CD14-positive monocyte (primary cell): ENCODE data around the gene MYH7. TPM values are rescaled to one million over a fixed set of nuclear protein-coding genes. Genes with fewer than 3 reads are reported as not detected.

Experiments
- DNase-seq, 3 donors: peaks; one replicate each; pipeline ENCODE4 v3.0.0-alpha.2; 2011 to 2022
- H2AFZ ChIP-seq: 2 replicates; pipeline ENCODE4 v1.6.0; 2012; ENCODE audit warnings: mild to moderate bottlenecking, low read depth, low read length, inconsistent platforms; ENCODE audit not compliant: insufficient read depth, poor library complexity, severe bottlenecking
- H3K27ac ChIP-seq, 2 donors: 1 replicate in 1 of 2; 2 replicates in 1 of 2; pipeline ENCODE4 v1.5.1; 2012 to 2013; ENCODE audit warnings: low read length in 2 of 2, control low read depth in 1 of 2, inconsistent platforms in 1 of 2, low read depth in 1 of 2, mild to moderate bottlenecking in 1 of 2
- H3K27me3 ChIP-seq, 2 donors: one replicate each; pipeline versions ENCODE4 v1.6.0 to v1.6.1; 2011 to 2013; ENCODE audit warnings: low read length in 2 of 2; ENCODE audit not compliant: control insufficient read depth in 2 of 2, insufficient read depth in 2 of 2
- H3K36me3 ChIP-seq, 2 donors: replicated peaks in 1 of 2; 1 replicate in 1 of 2; 2 replicates in 1 of 2; pipeline versions ENCODE4 v1.5.1 to v1.6.1; 2012 to 2013; ENCODE audit warnings: low read length in 2 of 2, control low read depth in 1 of 2, inconsistent platforms in 1 of 2, mild to moderate bottlenecking in 1 of 2; ENCODE audit not compliant: insufficient read depth in 2 of 2, control insufficient read depth in 1 of 2
- H3K4me1 ChIP-seq, 2 donors: 1 replicate in 1 of 2; 2 replicates in 1 of 2; pipeline versions ENCODE4 v1.5.1 to v1.6.1; 2012 to 2013; ENCODE audit warnings: low read length in 2 of 2, control low read depth in 1 of 2, inconsistent platforms in 1 of 2, mild to moderate bottlenecking in 1 of 2, moderate library complexity in 1 of 2; ENCODE audit not compliant: insufficient read depth in 2 of 2, control insufficient read depth in 1 of 2
- H3K4me2 ChIP-seq: replicated peaks from 2 replicates; pipeline ENCODE3; 2012; ENCODE audit warnings: low read length, moderate library complexity, mild to moderate bottlenecking; ENCODE audit not compliant: poor library complexity, severe bottlenecking; ENCODE audit errors: extremely low read depth
- H3K4me3 ChIP-seq, 3 experiments: fragments of 200-600 bp in 1 of 3; sonication (generic) in 1 of 3; replicated peaks in 1 of 3; 1 replicate in 2 of 3; 2 replicates in 1 of 3; pipeline ENCODE4 v1.5.1; 2011 to 2013; ENCODE audit warnings: low read length in 3 of 3, mild to moderate bottlenecking in 3 of 3, control low read depth in 2 of 3, low read depth in 2 of 3, inconsistent platforms in 1 of 3, moderate library complexity in 1 of 3
- H3K79me2 ChIP-seq: 2 replicates; pipeline ENCODE4 v1.6.0; 2012; ENCODE audit warnings: mild to moderate bottlenecking, control low read depth, inconsistent platforms, low read length, moderate library complexity; ENCODE audit not compliant: insufficient read depth
- H3K9ac ChIP-seq: 2 replicates; pipeline ENCODE4 v1.6.0; 2017; ENCODE audit warnings: low read length, mild to moderate bottlenecking; ENCODE audit not compliant: insufficient read depth, poor library complexity, severe bottlenecking
- H3K9me3 ChIP-seq, 2 donors: replicated peaks in 1 of 2; 1 replicate in 1 of 2; 2 replicates in 1 of 2; pipeline versions ENCODE4 v1.5.1 to v1.6.1; 2012 to 2013; ENCODE audit warnings: low read length in 2 of 2, control low read depth in 1 of 2; ENCODE audit not compliant: control insufficient read depth in 1 of 2, insufficient read depth in 1 of 2
- H4K20me1 ChIP-seq: 2 replicates; pipeline ENCODE4 v1.6.0; 2012; ENCODE audit warnings: mild to moderate bottlenecking, low read length, control low read depth, moderate library complexity; ENCODE audit not compliant: insufficient read depth
- H3K27ac Mint-ChIP-seq, 7 donors: one replicate each; pipeline ENCODE4 v1.8.0; 2020; ENCODE audit warnings: mild to moderate bottlenecking in 7 of 7, mixed read lengths in 7 of 7, moderate library complexity in 6 of 7, inconsistent platforms in 2 of 7
- H3K27me3 Mint-ChIP-seq, 3 donors: one replicate each; pipeline ENCODE4 v1.8.0; 2021 to 2022; ENCODE audit warnings: low read depth in 3 of 3, mild to moderate bottlenecking in 3 of 3, mixed read lengths in 3 of 3, moderate library complexity in 3 of 3, inconsistent platforms in 1 of 3
- H3K36me3 Mint-ChIP-seq, 2 donors: one replicate each; pipeline ENCODE4 v1.8.0; 2020; ENCODE audit warnings: mixed read lengths in 2 of 2, inconsistent platforms in 1 of 2, mild to moderate bottlenecking in 1 of 2
- H3K4me1 Mint-ChIP-seq: one replicate; pipeline ENCODE4 v1.8.0; 2020; ENCODE audit warnings: mild to moderate bottlenecking, mixed read lengths
- H3K4me3 Mint-ChIP-seq, 2 donors: one replicate each; pipeline ENCODE4 v1.8.0; 2020; ENCODE audit warnings: mild to moderate bottlenecking in 2 of 2, mixed read lengths in 2 of 2, moderate library complexity in 1 of 2
- H3K9me3 Mint-ChIP-seq, 7 donors: one replicate each; pipeline ENCODE4 v1.8.0; 2020 to 2022; ENCODE audit warnings: mixed read lengths in 7 of 7, mild to moderate bottlenecking in 6 of 7, moderate library complexity in 6 of 7, inconsistent platforms in 2 of 7
- whole genome bisulfite sequencing: methylation state at CpG from one replicate; pipeline ENCODE4 v1.1.5; 2013; ENCODE audit warnings: missing lambda C conversion rate; ENCODE audit not compliant: insufficient coverage; 5-methylcytosine and 5-hydroxymethylcytosine counted together
- intact Hi-C, 2 donors: fragments of 100-400 bp; cut with micrococcal nuclease; formaldehyde crosslinking; loops; one replicate each; pipeline versions ENCODE4 v1.15.0 to v1.15.1; 2023
- polyA plus RNA-seq, 3 donors: library from polyadenylated mRNA; depleted of rRNA in 1 of 3; unstranded in 2 of 3; stranded (reverse) in 1 of 3; fragments of 300-500 nt in 2 of 3; fragments of >200 nt in 1 of 3; fragmentation: Illumina TruSeq in 2 of 3; gene quantifications; 1 replicate in 2 of 3; 2 replicates in 1 of 3; pipeline ENCODE4 v1.2.3, GENCODE V29; 2012 to 2021
- TF ChIP-seq, protein P1 (sequence below): fragments of 200-600 bp; IDR thresholded peaks from one replicate; pipeline ENCODE4 v1.8.0; 2022; ENCODE audit warnings: antibody characterized with exemption, mild to moderate bottlenecking

Gene MYH7
- polyA plus RNA-seq, 3 donors: not detected

DNA sequence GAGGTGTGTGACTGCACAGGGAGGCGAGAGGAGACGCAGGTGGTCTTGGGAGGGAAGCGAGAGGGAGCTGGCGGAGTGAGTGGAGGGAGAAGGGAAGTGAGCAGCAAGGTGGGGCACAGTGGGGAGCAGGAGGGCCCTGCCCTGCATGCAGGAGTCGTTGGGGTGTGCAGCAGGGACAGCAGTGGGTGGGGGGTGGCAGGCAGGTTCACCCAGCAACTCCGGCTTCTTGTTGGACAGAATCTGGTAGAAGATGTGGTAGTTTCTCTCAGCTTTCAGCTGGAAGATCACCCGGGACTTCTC lies 32.4 kb downstream of the MYH7 start:
- H3K27ac ChIP-seq: no peak overlapping the region
- DNase-seq: no peak
- Mint-ChIP-seq H3K27me3 (peaks cover 3 to 16% (median 5%) of the 10 kb centered on the region in 3 donors), H3K36me3 (no peaks in the 10 kb centered on the region), H3K4me3 (no peak overlapping the region), H3K27ac (no peak overlapping the region), H3K4me1 (peaks cover 19% of the 10 kb centered on the region), H3K9me3 (no peaks in the 10 kb centered on the region)
- H2AFZ ChIP-seq: no peak overlapping the region
- H3K79me2 ChIP-seq: no peaks in the 10 kb centered on the region
- H3K4me3 ChIP-seq: no peak overlapping the region
- no peaks in the 10 kb centered on the region for H3K36me3 ChIP-seq
- intact Hi-C loops: no loop called here
- H3K27me3 ChIP-seq: no peaks in the 10 kb centered on the region
- no peak overlapping the region for H3K4me2 ChIP-seq
- WGBS: 49% methylated on average over 7 of the region's 7 CpGs
- H3K9ac ChIP-seq: no peak overlapping the region
- no peaks in the 10 kb centered on the region for H3K9me3 ChIP-seq
- TF ChIP-seq, protein P1, sequence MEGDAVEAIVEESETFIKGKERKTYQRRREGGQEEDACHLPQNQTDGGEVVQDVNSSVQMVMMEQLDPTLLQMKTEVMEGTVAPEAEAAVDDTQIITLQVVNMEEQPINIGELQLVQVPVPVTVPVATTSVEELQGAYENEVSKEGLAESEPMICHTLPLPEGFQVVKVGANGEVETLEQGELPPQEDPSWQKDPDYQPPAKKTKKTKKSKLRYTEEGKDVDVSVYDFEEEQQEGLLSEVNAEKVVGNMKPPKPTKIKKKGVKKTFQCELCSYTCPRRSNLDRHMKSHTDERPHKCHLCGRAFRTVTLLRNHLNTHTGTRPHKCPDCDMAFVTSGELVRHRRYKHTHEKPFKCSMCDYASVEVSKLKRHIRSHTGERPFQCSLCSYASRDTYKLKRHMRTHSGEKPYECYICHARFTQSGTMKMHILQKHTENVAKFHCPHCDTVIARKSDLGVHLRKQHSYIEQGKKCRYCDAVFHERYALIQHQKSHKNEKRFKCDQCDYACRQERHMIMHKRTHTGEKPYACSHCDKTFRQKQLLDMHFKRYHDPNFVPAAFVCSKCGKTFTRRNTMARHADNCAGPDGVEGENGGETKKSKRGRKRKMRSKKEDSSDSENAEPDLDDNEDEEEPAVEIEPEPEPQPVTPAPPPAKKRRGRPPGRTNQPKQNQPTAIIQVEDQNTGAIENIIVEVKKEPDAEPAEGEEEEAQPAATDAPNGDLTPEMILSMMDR: no peak
- H3K4me1 ChIP-seq: peaks cover 5 to 7% of the 10 kb centered on the region in 2 donors
- no peaks in the 10 kb centered on the region for H4K20me1 ChIP-seq

DNA sequence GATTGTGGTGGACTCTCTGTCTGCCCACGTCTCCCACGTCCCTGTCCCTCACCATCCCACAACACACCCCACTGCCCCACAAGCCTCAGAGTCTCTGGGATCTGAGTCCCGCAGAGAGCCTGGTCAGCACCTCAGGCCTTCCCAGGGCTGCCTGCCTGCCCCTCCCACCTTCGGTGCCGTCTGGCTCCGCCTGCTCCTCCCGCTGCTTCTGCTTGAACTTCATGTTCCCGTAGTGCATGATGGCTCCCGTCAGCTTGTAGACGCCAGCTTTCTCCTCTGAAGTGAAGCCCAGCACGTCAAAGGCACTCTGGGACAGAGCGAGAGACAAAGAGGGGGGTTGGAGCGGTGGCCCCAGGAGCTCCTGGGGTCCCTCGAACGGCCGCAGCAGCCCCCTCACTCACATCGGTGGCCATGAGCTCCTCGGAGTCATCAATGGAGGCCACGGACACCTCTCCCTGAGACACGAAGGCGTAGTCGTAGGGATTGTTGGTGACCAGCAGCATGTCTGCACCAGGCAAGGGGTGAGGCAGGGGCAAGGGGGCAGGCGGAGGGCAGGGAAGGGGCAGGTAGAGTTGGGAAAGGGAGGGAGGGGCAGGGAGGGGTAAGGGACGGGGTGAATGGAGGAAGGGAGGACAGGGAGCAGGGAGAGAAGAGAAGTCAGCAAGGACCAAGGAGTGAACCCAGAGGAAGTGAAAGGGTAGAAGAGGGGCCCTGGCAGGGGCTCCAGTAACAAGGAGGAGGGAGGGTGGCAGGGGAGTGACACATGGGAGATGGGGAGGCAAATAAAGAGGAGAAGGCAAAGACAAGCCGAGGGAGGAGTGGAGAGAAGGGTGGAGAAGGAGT lies 32.9 kb downstream of the MYH7 start:
- no peak overlapping the region for H3K27ac Mint-ChIP-seq
- no peak for DNase-seq
- intact Hi-C loops: no loop called here
- Histone ChIP-seq H3K36me3 (no peaks in the 10 kb centered on the region), H3K27ac (no peak overlapping the region), H3K4me3 (no peak overlapping the region), H3K79me2 (no peaks in the 10 kb centered on the region), H3K9me3 (no peaks in the 10 kb centered on the region), H4K20me1 (no peaks in the 10 kb centered on the region), H3K4me2 (no peak overlapping the region), H3K27me3 (no peaks in the 10 kb centered on the region), H3K9ac (no peak overlapping the region), H3K4me1 (peaks cover 5 to 7% of the 10 kb centered on the region in 2 donors), H2AFZ (no peak overlapping the region)
- TF ChIP-seq, protein P1: no peak
- peaks cover 3 to 15% (median 5%) of the 10 kb centered on the region in 3 donors for H3K27me3 Mint-ChIP-seq
- H3K9me3 Mint-ChIP-seq: no peaks in the 10 kb centered on the region
- H3K36me3 Mint-ChIP-seq: no peaks in the 10 kb centered on the region
- H3K4me3 Mint-ChIP-seq: no peak overlapping the region
- 82% methylated on average over 21 of the region's 25 CpGs for WGBS
- H3K4me1 Mint-ChIP-seq: peaks cover 19% of the 10 kb centered on the region
